ENCODE data around the gene ADGRE2.
"Not testable (repeated sequence)": the region's sequence is repeated elsewhere in the genome, so short reads cannot be mapped to it uniquely, and the experiment has no call there.

The ADGRE2 gene

DNA sequence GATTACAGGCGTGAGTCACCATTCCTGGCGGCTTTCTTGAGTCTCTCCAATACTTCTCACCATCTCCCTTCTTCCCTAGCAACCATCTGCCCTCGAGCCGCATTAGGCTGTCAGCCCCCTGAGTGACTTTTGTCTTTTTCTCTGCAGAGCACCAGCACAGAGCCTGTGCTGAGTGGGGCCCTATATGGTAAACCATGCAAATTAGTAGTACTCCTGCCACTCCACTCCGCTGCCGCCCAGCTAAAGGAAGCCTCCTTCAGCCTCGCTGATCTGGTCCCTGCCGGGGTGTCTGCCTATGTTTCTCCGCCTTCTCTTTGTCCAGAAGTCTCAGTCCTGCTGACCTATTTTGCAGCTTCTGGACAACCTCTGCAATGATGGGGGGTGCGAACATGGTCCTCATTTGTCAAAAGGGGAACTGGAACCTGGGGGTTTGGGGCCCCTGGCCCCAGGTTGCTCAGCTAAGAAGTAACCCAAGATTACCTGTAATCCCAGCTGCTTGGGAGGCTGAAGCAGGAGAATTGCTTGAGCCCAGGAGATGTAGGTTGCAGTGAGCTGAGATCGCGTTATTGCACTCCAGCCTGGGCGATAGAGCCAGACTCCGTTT is 2.4 kb upstream of the ADGRE2 start:
- DNase-seq (ENCODE audit: low read depth in 3 of 3, low spot score in 1 of 3), result not testable (repeated sequence)

DNA sequence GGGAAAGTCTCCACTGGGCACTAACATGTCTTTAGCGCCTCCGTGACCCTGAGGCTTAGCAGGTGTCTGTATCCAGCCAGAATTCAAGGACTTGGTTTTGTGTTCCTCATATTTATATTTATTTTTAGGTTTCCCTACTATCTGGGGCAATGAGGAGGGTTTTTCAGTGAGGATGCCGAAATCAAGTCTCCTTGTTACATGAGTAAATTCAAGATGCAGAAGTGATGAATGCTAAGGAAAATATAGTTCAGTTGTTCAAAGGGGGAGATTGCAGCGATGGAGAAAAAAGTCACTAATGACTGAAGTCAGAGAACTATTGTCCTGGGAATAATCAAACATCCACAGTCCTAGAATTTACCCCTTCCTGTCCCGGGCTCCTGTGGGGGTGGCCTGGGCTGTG is 791 bp upstream of the ADGRE2 start:
- DNase-seq (ENCODE audit: low read depth in 3 of 3, low spot score in 1 of 3), result no peak

DNA sequence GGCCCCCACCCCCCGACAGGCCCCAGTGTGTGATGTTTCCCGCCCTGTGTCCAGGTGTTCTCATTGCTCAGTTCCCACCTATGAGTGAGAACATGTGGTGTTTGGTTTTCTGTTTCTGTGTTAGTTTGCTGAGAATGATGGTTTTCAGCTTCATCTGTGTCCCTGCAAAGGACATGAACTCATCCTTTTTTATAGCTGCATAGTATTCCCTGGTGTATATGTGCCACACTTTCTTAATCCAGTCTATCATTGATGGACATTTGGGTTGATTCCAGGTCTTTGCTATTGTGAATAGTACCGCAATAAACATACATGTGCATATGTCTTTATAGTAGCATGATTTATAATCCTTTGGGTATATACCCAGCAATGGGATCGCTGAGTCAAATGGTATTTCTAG is 715 bp downstream of the ADGRE2 start:
- not testable (repeated sequence) for DNase-seq (ENCODE audit: low read depth in 3 of 3, low spot score in 1 of 3)

DNA sequence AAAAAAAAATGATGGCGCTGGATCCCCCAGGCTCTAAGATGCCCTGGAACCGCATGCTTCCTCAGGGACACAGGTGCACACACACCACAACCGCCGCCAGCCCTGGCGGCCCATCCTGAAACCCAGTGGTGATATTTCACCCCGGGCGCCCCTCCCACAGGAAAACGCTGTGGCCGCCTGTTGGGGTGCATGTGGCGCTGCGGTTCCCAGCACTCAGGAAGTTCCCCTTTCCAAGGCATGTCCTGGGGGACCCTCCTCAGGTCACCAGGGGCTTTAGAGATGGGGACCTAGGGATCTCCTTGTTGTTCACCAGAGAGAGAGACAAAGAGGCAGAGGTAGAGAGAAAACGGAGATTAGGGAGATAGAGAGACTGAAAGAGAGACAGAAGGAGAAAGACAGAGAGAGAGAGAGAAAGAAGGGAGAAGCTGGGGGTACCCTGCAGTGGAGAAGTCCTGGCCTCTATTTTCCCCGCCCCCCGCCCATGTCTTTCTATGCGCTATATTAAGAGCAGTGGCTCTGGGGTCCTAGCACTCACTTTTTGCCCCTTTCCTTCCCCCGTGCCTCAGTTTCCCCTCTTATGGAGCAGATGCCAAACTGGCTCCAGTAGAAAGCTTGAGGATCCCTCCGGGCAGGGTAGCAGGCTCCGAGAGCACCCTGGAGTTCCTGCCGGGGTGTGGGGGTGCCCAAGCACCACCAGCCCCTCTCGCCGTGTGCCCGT is 2.3 kb downstream of the ADGRE2 start:
- DNase-seq (ENCODE audit: low read depth in 3 of 3, low spot score in 1 of 3), result no peak

DNA sequence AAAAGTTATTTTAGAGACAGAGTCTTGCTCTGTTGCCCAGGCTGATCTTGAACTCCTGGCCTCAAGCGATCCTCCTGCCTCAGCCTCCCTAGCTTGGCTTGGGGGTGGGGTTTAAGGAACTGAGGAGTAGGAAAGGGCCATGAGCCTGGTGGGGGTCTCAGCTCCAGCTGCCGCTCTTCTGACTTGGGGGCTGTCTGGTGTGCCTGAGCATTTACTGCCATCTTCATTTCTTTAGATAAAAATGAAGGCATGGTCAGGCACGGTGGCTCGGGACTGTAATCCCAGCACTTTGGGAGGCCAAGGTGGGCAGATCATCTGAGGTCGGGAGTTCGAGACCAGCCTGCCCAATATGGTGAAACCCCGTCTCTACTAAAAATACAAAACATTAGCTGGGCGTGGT is 3.0 kb downstream of the ADGRE2 start:
- not testable (repeated sequence) for DNase-seq (ENCODE audit: low read depth in 3 of 3, low spot score in 1 of 3)

DNA sequence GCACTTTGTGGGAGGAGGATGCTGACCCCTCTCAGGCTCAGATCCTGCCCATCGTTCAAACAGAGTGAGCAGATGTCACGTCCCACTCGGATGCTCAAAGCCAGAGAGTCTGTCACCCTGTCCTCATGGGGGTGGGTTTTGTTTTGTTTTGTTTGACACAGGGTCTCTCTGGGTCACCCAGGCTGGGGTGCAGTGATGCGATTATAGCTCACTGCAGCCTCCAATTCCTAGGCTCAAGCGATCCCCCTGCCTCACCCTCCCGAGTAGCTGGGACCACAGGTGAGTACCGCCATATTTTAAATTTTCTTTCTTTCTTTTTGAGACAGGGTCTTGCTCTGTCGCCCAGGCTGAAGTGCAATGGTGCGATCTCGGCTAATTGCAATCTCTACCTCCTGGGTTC is 4.0 kb downstream of the ADGRE2 start:
- DNase-seq (ENCODE audit: low read depth in 3 of 3, low spot score in 1 of 3), result no peak

DNA sequence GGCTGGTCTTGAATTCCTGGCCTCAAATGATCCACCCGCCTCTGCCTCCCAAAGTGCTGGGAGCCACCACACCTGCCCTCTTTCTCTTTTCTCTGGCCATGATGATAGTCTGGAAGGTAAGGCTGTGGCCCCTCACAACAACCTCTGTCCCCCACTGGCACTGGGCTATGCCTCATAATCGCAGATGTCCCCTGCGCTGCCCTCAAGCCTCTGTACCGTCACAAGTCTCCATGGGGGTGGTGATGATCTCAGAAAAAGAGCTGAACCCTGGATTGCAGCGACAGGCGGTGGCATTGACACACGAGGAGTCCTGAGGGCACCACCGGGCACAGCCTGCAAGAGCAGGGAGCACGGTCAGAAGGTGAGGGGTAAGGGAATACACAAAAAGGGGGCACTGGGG is 4.6 kb downstream of the ADGRE2 start:
- not testable (repeated sequence) for DNase-seq (ENCODE audit: low read depth in 3 of 3, low spot score in 1 of 3)

DNA sequence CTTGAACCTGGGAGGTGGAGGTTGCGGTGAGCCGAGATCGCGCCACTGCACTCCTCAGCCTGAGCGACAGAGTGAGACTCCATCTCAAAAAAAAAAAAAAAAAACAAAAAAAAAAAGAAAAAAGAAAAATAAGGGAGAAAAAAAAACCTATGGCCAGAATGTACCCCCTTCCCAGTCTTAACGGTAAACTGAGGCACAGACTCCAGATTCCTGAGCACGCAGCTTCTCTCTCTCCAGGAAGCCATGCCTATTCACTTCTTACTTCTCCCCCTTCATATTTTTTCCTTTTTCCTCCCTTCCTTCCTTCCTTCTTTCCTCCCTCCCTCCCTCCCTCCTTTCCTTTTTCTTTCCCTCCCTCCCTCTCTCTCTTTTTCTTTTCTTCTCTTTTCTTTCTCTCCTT is 5.4 kb downstream of the ADGRE2 start:
- no peak for DNase-seq (ENCODE audit: low read depth in 3 of 3, low spot score in 1 of 3)

DNA sequence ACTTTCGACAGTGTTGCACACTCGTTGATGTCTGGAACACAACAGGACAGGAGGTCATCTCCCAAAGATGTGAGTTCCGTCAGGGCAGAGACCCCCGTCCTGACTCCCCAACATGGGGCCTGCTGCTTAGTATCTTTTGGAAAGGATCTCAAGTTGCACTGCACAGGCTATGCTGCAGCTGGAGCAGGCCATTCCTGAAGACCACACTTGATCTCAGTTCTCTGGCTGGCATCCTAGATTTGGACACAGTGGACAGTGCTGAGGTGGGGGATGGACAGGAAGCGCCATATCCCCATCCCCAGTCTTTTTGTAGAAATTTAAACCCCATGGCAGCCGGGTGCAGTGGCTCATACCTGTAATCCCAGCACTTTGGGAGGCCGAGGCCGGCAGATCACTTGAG is 5.9 kb downstream of the ADGRE2 start:
- no peak for DNase-seq (ENCODE audit: low read depth in 3 of 3, low spot score in 1 of 3)

- DNase-seq (ENCODE audit: low read depth in 3 of 3, low spot score in 1 of 3), result no peak
Measured at GRCh38 chr19:14770944-14771839, 7.2 kb downstream of the ADGRE2 start.

DNA sequence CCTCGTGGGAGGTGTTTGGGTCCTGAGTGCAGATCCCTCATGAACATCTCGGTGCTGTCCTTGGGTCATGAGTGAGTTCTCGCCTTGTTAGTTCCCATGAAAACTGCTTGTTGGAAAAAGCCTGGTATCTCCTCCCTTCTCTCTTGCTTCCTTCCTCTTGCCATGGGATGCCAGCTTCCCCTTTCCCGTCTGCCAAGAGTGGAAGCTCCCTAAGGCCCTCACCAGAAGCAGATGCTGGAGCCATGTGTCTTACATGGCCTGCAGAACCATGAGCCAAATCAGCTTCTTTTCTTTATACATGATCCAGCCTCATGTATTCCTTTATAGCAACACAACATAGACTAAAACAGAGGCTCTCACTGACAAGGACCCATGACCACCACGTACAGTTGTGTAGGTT is 8.2 kb downstream of the ADGRE2 start:
- DNase-seq (ENCODE audit: low read depth in 3 of 3, low spot score in 1 of 3), result no peak

GRCh38 chr19:14769201-14769600 is 9.2 kb downstream of the ADGRE2 start:
- DNase-seq (ENCODE audit: low read depth in 3 of 3, low spot score in 1 of 3), result no peak

DNA sequence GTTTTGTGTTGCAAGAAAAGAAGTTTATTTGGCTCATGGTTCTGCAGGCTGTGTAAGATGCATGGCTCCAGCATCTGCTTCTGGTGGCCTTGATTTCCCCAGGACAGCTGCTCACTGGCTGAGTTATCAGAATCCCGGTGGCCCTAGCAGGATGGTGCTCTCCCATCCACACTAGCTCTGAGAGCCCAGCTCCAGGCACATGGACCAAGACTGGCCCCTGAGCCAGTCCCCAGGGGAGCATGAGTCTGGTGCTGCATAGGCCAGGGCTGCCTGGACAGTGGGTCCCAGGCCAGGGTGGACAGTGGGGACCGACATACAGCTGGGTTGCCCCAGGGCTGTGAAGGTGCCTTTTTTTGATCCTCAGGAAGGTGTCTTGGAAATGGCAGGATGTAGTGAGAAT is 10.4 kb downstream of the ADGRE2 start:
- no peak for DNase-seq (ENCODE audit: low read depth in 3 of 3, low spot score in 1 of 3)

DNA sequence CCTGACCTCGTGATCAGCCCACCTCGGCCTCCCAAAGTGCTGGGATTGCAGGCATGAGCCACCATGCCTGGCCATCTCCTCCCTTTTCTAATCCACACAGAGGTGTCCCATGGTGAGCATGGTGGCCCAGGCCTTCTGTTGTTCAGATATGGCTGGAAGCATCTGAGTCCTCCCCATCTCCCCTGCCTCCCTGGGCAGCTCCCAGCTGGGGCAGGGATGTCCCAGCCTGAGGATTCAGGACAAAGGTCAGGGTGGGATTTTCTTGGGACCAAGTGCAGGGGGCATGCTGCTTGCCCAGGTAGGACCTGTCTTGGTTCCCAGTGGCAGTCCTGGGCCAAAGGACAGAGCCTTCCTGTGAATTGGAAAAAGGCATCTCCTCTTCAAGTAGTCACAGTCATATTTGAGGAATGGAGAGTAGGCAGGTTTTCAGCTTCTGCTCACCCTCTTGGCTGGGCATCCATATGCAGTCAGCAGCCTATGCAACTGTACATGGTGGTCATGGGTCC is 10.8 kb downstream of the ADGRE2 start:
- DNase-seq (ENCODE audit: low read depth in 3 of 3, low spot score in 1 of 3), result no peak

- DNase-seq (ENCODE audit: low read depth in 3 of 3, low spot score in 1 of 3), result not testable (repeated sequence)
Measured at GRCh38 chr19:14765841-14766240, 12.5 kb downstream of the ADGRE2 start.

DNA sequence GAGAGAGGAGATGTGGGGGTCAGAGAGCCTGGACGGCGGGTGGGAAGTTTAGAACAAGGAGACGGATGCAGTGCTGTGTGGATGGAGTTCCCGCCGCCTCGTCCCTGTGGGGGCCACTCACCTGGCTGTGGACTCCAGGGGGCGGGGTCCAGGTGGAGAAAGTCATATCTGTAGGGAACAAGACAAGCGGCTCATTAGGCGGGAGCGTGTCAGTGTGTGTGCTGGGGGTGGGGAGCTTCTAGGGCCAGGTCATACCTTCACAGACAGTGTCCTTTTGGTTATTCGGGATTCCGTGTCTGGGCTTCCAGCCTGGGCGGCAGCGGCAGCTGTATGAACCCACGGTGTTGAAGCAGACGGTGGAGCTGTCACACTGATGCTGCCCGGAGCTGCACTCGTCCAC is 13.0 kb downstream of the ADGRE2 start:
- not testable (repeated sequence) for DNase-seq (ENCODE audit: low read depth in 3 of 3, low spot score in 1 of 3)

DNA sequence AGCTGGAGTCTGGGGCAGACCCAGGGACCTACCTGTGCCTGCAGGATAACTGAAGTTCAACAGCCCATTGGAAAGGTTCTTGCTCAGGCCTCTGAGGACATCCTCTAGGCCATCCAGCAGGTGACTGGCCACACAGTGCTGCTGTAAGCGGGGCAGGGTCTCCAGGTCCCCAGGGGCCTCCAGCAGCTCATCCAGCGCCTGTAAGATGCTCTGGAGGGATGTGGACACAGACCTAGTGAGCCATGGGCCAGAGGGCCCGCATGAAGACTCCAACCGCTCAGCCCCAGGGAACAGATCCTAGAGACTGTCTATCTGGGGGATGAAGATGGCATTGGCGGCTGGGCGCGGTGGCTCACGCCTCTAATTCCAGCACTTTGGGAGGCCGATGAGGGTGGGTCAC is 14.0 kb downstream of the ADGRE2 start:
- DNase-seq (ENCODE audit: low read depth in 3 of 3, low spot score in 1 of 3), result no peak

DNA sequence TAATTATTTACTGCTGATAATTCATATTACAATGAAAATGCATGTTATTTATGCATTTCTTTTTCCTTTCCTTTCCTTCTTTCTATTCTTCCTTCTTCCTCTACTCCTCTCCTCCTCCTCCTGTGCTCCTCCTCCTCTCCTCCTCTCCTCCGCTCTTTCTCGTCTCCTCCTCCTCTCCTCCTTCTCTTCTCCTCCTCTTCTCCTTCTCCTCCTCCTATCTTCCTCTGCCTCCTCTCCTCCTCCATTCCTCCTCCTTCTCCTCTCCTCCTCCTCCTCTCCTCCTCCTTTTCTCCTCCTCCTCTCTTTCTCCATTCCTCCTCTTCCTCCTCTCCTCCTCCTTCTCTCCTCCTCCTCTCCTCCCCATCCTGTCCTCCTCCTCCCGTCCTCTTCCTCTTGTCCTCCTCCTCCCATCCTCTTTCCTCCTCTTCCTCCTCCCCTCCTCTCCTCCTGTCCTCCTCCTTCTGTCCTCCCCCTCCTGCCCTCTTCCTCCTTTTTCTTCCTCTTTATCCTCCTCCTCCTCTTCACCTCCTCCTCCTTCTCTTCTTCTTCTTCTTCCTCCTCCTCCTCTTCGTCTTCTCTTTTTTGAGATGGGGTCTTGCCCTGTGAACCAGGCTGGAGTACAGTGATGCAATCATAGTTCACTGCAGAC is 14.7 kb downstream of the ADGRE2 start:
- DNase-seq (ENCODE audit: low read depth in 3 of 3, low spot score in 1 of 3), result no peak

- DNase-seq (ENCODE audit: low read depth in 3 of 3, low spot score in 1 of 3), result no peak
Measured at GRCh38 chr19:14762111-14762510, 16.2 kb downstream of the ADGRE2 start.

DNA sequence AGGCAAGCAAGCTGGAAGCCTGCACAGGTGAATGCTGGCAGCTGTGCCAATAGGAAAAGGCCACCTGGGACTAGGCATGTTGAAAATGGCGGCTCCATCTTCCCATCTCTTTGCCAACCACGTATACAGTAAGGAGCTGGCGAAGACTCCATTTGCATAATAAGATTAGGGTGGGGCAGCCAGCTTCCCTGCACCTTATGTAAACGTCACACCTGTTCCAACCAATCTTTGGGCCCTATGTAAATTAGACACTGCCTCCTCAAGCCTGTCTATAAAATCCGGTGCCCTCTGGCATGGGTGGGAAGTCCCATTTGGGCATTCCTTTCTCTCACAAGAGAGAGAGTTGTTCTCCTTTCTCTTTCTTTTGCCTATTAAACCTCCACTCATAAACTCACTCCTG is 16.8 kb downstream of the ADGRE2 start:
- DNase-seq (ENCODE audit: low read depth in 3 of 3, low spot score in 1 of 3), result no peak

- no peak for DNase-seq (ENCODE audit: low read depth in 3 of 3, low spot score in 1 of 3)
Measured at GRCh38 chr19:14758816-14759215, 19.5 kb downstream of the ADGRE2 start.

Data from stimulated activated CD4-positive, alpha-beta T cell treated with anti-CD3 and anti-CD28 coated beads, TNF-alpha, amount 100 ng/mL, for 1 hour (primary cell).